HepG2 (cell line): ENCODE data around the gene FAM32A. TPM values are rescaled to one million over a fixed set of nuclear protein-coding genes. Genes with fewer than 3 reads are reported as not detected.

Source experiments
- ARNTL ChIP-seq: sonication (generic); formaldehyde crosslinking; IDR thresholded peaks from 2 replicates; pipeline ENCODE4 v1.4.0; 2020; ENCODE audit warnings: mild to moderate bottlenecking, missing genetic modification reagents
- BHLHE40 ChIP-seq: IDR thresholded peaks from 2 replicates; pipeline ENCODE4 v1.6.1; 2011; ENCODE audit warnings: low read length, improper control_type of control experiment
- BRCA1 ChIP-seq: sonication (generic); formaldehyde crosslinking; IDR thresholded peaks from 2 replicates; pipeline ENCODE4 v1.4.0; 2020; ENCODE audit warnings: missing genetic modification reagents
- CEBPB ChIP-seq: IDR thresholded peaks from 2 replicates; pipeline ENCODE4 v1.6.1; 2011; ENCODE audit warnings: low read depth, low read length, improper control_type of control experiment, borderline replicate concordance
- DNMT3B ChIP-seq: conservative IDR thresholded peaks from 2 replicates; pipeline ENCODE4 v1.6.1; 2016; ENCODE audit warnings: missing biosample characterization, control low read depth
- ELF1 ChIP-seq: sonication (generic); formaldehyde crosslinking; IDR thresholded peaks from 2 replicates; pipeline ENCODE4 v1.4.0; 2020; ENCODE audit warnings: missing genetic modification reagents
- FLYWCH1 ChIP-seq: sonication (generic); formaldehyde crosslinking; IDR thresholded peaks from 2 replicates; pipeline ENCODE4 v1.8.1; 2023; ENCODE audit warnings: mild to moderate bottlenecking, missing genetic modification reagents
- FOSL1 ChIP-seq: sonication (generic); formaldehyde crosslinking; IDR thresholded peaks from 2 replicates; pipeline ENCODE4 v1.9.0; 2021; ENCODE audit warnings: missing genetic modification reagents, borderline replicate concordance
- HNRNPK ChIP-seq: fragments of 200-400 bp; formaldehyde crosslinking; IDR thresholded peaks from 2 replicates; pipeline ENCODE4 v1.6.1; 2018; ENCODE audit warnings: low read length, low read depth, moderate library complexity, mild to moderate bottlenecking; ENCODE audit not compliant: poor library complexity, severe bottlenecking
- ISX ChIP-seq: sonication (generic); formaldehyde crosslinking; conservative IDR thresholded peaks from 2 replicates; pipeline ENCODE4 v1.5.0; 2020; ENCODE audit warnings: missing genetic modification reagents
- PCBP2 ChIP-seq: fragments of 200-400 bp; formaldehyde crosslinking; optimal IDR thresholded peaks from 2 replicates; pipeline ENCODE3; 2018; ENCODE audit warnings: low read length, low read depth; ENCODE audit not compliant: poor library complexity, severe bottlenecking
- RXRA ChIP-seq: sonication (generic); formaldehyde crosslinking; IDR thresholded peaks from 2 replicates; pipeline ENCODE4 v1.5.1; 2020; ENCODE audit warnings: missing genetic modification reagents
- SP2 ChIP-seq: sonication (generic); formaldehyde crosslinking; IDR thresholded peaks from 2 replicates; pipeline ENCODE4 v1.5.1; 2020; ENCODE audit warnings: mild to moderate bottlenecking, missing genetic modification reagents
- TBL1XR1 ChIP-seq: fragments of 150-350 bp; IDR thresholded peaks from 2 replicates; pipeline ENCODE4 v1.6.1; 2014; ENCODE audit warnings: borderline replicate concordance, low read length; ENCODE audit not compliant: partially characterized antibody
- TCF7 ChIP-seq: sonication (generic); IDR thresholded peaks from 2 replicates; pipeline ENCODE4 v1.6.1; 2016; ENCODE audit warnings: antibody characterized with exemption, low read depth
- THYN1 ChIP-seq: sonication (generic); formaldehyde crosslinking; IDR thresholded peaks from 2 replicates; pipeline ENCODE4 v1.8.1; 2023; ENCODE audit warnings: low read depth, mild to moderate bottlenecking, moderate library complexity, missing genetic modification reagents, borderline replicate concordance
- ZBTB38 ChIP-seq: sonication (generic); formaldehyde crosslinking; IDR thresholded peaks from 2 replicates; pipeline ENCODE4 v1.5.1; 2020; ENCODE audit warnings: mild to moderate bottlenecking, missing genetic modification reagents
- ZC3H13 ChIP-seq: sonication (generic); formaldehyde crosslinking; IDR thresholded peaks from 2 replicates; pipeline ENCODE4 v1.8.1; 2023; ENCODE audit warnings: mild to moderate bottlenecking, missing genetic modification reagents, moderate library complexity
- ZNF34 ChIP-seq: sonication (generic); formaldehyde crosslinking; IDR thresholded peaks from 2 replicates; pipeline ENCODE4 v1.4.0; 2020; ENCODE audit warnings: mild to moderate bottlenecking, missing genetic modification reagents, borderline replicate concordance
- ZNF432 ChIP-seq: sonication (generic); formaldehyde crosslinking; IDR thresholded peaks from 2 replicates; pipeline ENCODE4 v1.5.0; 2020; ENCODE audit warnings: missing genetic modification reagents, mild to moderate bottlenecking, borderline replicate concordance
- ZNF484 ChIP-seq: sonication (generic); formaldehyde crosslinking; IDR thresholded peaks from 2 replicates; pipeline ENCODE4 v1.5.1; 2020; ENCODE audit warnings: mild to moderate bottlenecking, low read depth, missing genetic modification reagents, borderline replicate concordance
- ZNF543 ChIP-seq: sonication (generic); formaldehyde crosslinking; IDR thresholded peaks from 2 replicates; pipeline ENCODE4 v1.4.0; 2020; ENCODE audit warnings: mild to moderate bottlenecking, missing genetic modification reagents
- ZNF556 ChIP-seq: sonication (generic); formaldehyde crosslinking; IDR thresholded peaks from 2 replicates; pipeline ENCODE4 v1.4.0; 2020; ENCODE audit warnings: mild to moderate bottlenecking, missing genetic modification reagents, borderline replicate concordance
- ZNF577 ChIP-seq: sonication (generic); formaldehyde crosslinking; IDR thresholded peaks from 2 replicates; pipeline ENCODE4 v1.4.0; 2020; ENCODE audit warnings: mild to moderate bottlenecking, low read depth, missing genetic modification reagents, borderline replicate concordance
- ZNF598 ChIP-seq: sonication (generic); formaldehyde crosslinking; IDR thresholded peaks from 2 replicates; pipeline ENCODE4 v1.5.1; 2020; ENCODE audit warnings: mild to moderate bottlenecking, missing genetic modification reagents, borderline replicate concordance
- ZNF776 ChIP-seq: sonication (generic); formaldehyde crosslinking; IDR thresholded peaks from 2 replicates; pipeline ENCODE4 v1.4.0; 2020; ENCODE audit warnings: mild to moderate bottlenecking, missing genetic modification reagents
- ZSCAN22 ChIP-seq: sonication (generic); formaldehyde crosslinking; IDR thresholded peaks from 2 replicates; pipeline ENCODE4 v1.4.0; 2020; ENCODE audit warnings: mild to moderate bottlenecking, missing genetic modification reagents
- ZXDC ChIP-seq: sonication (generic); formaldehyde crosslinking; IDR thresholded peaks from 2 replicates; pipeline ENCODE4 v1.5.0; 2020; ENCODE audit warnings: mild to moderate bottlenecking, missing genetic modification reagents
- polyA plus RNA-seq, 8 experiments: library from polyadenylated mRNA; depleted of rRNA in 3 of 8; stranded (reverse) in 7 of 8; unstranded in 1 of 8; fragments of >200 nt; fragmentation: Illumina TruSeq in 4 of 8; extraction: Trizol in 4 of 8; gene quantifications; 2 replicates each; pipeline versions ENCODE4 v1.2.1 to v1.2.3, GENCODE V29; 2011 to 2016; ENCODE audit warnings: low read depth in 4 of 8, missing spikeins in 1 of 8, mixed read lengths in 1 of 8; ENCODE audit not compliant: insufficient read depth in 1 of 8
- total RNA-seq, 5 experiments: library from RNA; depleted of rRNA; stranded (reverse); fragments of >200 nt; fragmentation: Illumina TruSeq; extraction: Trizol; gene quantifications; 2 replicates each; pipeline ENCODE4 v1.2.3, GENCODE V29; 2016; ENCODE audit warnings: low read depth in 1 of 5

The FAM32A gene
- total and polyA plus RNA-seq, 2 of the 13 experiments (the other 11 are each of a cell fraction or from before 2014, with no cell fraction given) = 85.8 to 86.2 TPM

GRCh38 chr19:16185123-16185767 is at the start of gene FAM32A (continued):
- peak; percentile 91 for TF ChIP-seq SP2
- TF ChIP-seq BHLHE40 = no peak
- no peak for TF ChIP-seq PCBP2
- TF ChIP-seq ELF1 = peak; percentile 99
- no peak for TF ChIP-seq ISX (CRISPR knock-in tag)
- no peak for TF ChIP-seq CEBPB
- no peak for TF ChIP-seq HNRNPK
- TF ChIP-seq FLYWCH1 (CRISPR knock-in tag) = no peak
- no peak for TF ChIP-seq ZBTB38 (CRISPR knock-in tag)
- no peak for TF ChIP-seq ZNF556 (CRISPR knock-in tag)
- no peak; the same call in 1 of the 2 replicates for TF ChIP-seq RXRA (CRISPR knock-in tag)
- TF ChIP-seq ARNTL = no peak
- peak; percentile 20 for TF ChIP-seq TBL1XR1
- no peak for TF ChIP-seq FOSL1
- TF ChIP-seq ZNF577 = no peak
- no peak for TF ChIP-seq ZXDC (CRISPR knock-in tag)
- 0 out of 2 replicates have a peak, but pooled peaks have one; percentile 32 for TF ChIP-seq ZNF543 (CRISPR knock-in tag)
- no peak for TF ChIP-seq THYN1 (CRISPR knock-in tag)
- TF ChIP-seq TCF7 = no peak
- TF ChIP-seq ZSCAN22 (CRISPR knock-in tag) = no peak
- TF ChIP-seq ZNF776 (CRISPR knock-in tag) = no peak
- no peak for TF ChIP-seq ZC3H13 (CRISPR knock-in tag)
- TF ChIP-seq ZNF34 (CRISPR knock-in tag) = no peak
- TF ChIP-seq ZNF484 = no peak
- no peak for TF ChIP-seq ZNF598
- 0 out of 2 replicates have a peak, but pooled peaks have one; percentile 19 for TF ChIP-seq DNMT3B
- 0 out of 2 replicates have a peak, but pooled peaks have one; percentile 72 for TF ChIP-seq BRCA1 (CRISPR knock-in tag)
- no peak for TF ChIP-seq ZNF432
